Testis (tissue), 2 donors: ENCODE results near the gene PDE7B.

Experiments
- POLR2A ChIP-seq: fragments of 450-650 bp; IDR thresholded peaks from one replicate; pipeline ENCODE4 v1.6.1; 2017; ENCODE audit warnings: antibody characterized with exemption, mild to moderate bottlenecking, moderate library complexity
- TF ChIP-seq, protein P1 (sequence below), 3 experiments: fragments of 450-650 bp in 2 of 3; fragments of 200-600 bp in 1 of 3; sonication (generic) in 1 of 3; IDR thresholded peaks; one replicate each; pipeline ENCODE4 v1.5.1; 2016 to 2019; ENCODE audit warnings: antibody characterized with exemption in 3 of 3, mild to moderate bottlenecking in 2 of 3, moderate library complexity in 1 of 3

DNA sequence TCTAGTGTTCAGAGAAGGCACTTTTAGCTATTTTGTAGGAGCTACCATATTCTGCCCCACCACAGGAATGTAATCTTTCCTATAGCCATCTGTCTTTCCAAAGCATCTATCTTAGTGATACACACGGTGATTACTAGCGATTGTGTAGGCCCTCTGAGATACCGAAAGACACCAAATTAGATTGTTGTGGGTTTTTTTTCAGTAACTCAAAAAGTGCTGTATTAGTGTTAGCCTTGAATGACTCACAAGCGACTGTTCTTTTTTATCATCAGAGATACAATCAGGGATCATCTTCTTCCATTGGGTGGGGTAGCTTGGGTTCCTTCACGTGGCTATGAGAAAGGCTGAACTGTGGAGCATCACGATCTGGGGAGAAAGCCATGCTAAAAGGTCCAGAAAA lies 238.4 kb downstream of the PDE7B start:
- no peak for TF ChIP-seq POLR2A
- TF ChIP-seq, protein P1, sequence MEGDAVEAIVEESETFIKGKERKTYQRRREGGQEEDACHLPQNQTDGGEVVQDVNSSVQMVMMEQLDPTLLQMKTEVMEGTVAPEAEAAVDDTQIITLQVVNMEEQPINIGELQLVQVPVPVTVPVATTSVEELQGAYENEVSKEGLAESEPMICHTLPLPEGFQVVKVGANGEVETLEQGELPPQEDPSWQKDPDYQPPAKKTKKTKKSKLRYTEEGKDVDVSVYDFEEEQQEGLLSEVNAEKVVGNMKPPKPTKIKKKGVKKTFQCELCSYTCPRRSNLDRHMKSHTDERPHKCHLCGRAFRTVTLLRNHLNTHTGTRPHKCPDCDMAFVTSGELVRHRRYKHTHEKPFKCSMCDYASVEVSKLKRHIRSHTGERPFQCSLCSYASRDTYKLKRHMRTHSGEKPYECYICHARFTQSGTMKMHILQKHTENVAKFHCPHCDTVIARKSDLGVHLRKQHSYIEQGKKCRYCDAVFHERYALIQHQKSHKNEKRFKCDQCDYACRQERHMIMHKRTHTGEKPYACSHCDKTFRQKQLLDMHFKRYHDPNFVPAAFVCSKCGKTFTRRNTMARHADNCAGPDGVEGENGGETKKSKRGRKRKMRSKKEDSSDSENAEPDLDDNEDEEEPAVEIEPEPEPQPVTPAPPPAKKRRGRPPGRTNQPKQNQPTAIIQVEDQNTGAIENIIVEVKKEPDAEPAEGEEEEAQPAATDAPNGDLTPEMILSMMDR (IDR thresholded peaks at IDR 0.05) = no peak
